Measurements from ENCODE around the gene SHC3. TPM values are rescaled to one million over a fixed set of nuclear protein-coding genes. Genes with fewer than 3 reads are reported as not detected.

SHC3 gene
- total RNA-seq, 1 donor from 2014 or later, result 49.3 TPM

DNA sequence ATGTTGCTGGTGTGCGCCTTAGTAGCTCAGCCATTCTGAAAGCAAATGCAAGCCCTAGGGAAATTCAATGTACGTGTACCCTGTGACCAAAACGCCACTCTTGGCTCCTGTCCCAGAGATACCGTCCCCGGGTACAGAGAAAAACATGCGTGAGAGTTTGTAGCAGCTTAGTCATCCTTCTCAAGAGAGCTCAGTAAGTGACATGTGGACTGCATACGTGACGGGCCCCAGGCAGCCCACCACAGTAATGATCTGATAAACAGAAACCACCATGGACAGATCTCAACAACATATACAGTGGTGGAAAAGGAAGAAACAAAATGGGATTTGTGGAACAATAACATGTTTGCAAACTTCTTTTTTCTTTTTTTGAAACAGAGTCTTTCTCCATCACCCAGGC lies 142.2 kb downstream of the SHC3 start:
- no peak for FAIRE-seq
- no peak for DNase-seq (ENCODE audit: low spot score in 2 of 2)

DNA sequence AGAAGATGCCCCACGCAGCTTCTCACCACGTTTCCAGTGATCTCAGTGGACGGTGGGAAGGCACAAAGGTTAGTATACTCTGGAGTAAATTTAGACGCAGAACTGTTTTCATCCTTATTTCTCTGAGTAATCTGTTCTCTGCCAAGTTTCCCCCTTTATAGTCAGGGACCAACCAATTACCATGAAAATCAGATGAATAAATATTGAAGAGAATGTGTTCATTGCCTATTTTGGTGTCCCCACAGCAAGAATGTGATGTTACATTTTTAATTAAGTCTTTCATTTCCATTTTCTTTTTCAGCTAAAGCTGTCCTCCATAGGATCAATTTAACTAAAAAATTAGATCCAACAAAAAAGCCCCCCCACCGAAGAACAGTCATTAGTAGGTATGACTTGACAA lies 146.0 kb downstream of the SHC3 start:
- no peak for FAIRE-seq
- DNase-seq (ENCODE audit: low spot score in 2 of 2), result no peak

DNA sequence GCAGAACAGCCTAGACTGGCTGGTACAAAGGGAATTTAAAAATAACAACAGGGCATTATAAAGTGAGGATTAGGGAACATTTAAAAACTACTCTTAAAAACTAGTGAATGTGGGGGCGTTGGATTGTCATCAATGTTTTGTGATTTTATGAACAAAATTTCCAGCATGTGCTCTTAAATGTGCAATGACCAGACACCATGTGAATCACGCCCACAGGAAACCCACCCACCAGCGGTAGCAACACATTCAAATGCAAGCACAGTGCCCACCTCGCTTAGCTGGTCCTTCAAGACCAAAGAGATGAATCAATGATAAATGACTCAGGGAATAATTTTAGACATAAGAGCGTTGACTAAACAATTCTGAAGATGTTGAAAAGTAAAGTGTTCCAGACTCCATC lies 146.4 kb downstream of the SHC3 start:
- no peak for DNase-seq (ENCODE audit: low spot score in 2 of 2)
- FAIRE-seq, result no peak

DNA sequence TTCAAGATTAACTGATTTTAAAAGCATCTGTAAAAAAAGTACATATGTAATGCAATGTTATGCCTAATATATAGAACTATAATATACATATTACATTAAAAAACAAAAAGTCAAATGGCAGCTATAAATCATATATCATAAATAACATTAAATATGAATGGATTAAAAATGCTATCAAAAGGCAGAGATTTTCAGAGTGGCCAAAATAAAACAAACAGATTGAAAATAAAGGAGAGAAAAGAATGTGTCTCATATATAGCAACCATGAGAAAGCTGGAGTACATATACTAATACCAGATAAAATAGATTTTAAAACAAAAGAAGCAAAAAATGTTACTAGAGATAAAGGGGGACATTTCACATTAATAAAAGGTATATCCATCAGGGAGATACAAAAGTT lies 148.8 kb downstream of the SHC3 start:
- FAIRE-seq (no peak), DNase-seq (ENCODE audit: low spot score in 2 of 2) (no peak)

DNA sequence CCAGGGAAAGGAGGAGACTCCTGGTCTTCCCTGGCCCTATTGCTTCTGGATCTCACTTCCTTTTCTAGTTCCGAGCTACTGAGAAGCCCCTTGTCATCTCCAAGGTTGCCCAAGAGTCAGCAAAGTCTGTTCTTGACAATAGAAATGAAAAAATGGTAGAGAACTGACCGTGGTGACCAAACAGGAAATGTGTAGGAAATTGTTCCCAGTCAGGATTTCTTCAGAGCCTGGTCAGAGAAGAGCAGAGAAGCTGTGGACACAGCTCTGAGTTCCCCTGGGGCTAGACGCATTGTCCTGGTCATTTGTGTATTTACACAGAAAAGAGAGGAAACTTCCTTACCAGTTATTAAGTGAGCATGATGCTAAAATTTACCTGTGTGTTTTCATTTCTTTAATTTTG lies 151.7 kb downstream of the SHC3 start:
- no peak for FAIRE-seq

DNA sequence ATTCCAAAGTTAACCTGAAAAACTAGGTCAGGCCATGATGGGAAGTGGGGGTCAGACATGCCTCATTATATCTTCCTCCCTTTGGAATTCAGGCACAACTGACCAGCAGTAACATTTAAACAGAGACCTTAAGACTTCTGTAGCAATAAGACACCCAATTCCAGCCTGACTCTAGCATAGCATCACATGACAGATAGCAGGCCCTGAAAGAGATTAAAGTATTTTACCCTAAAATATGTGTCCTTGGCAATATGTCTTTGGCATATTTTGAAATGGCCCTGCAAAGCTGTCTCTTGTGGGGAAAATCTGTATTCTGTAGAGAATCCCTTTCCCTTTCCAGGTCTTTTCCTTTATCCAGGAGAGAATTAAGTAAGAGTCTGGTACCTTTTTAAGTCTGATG lies 153.1 kb downstream of the SHC3 start:
- no peak for DNase-seq (ENCODE audit: low spot score in 2 of 2)
- no peak for FAIRE-seq

More for the DNA sequence above, 151.7 kb downstream of the SHC3 start:
- no peak for DNase-seq (ENCODE audit: low spot score in 2 of 2)

DNA sequence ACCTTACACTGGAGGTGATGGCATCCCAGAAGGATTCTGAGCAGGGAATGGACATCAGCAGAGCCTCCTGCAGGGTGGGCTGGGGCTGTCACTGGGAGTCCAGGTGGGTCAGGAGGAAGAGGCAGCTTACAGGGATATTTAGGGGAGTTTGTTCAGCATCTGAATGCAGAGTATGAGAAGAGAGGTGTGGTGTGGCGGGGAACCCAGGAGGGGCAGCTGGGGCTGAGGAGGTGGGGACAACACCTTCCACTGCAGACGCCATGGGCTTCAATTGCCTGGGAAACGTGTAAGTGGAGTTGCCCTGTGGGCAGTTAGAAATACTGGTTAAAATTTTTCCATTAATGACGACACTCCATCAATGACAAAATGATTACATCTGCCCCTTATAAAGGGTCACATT lies 153.9 kb downstream of the SHC3 start:
- no peak for DNase-seq (ENCODE audit: low spot score in 2 of 2)
- FAIRE-seq, result no peak

DNA sequence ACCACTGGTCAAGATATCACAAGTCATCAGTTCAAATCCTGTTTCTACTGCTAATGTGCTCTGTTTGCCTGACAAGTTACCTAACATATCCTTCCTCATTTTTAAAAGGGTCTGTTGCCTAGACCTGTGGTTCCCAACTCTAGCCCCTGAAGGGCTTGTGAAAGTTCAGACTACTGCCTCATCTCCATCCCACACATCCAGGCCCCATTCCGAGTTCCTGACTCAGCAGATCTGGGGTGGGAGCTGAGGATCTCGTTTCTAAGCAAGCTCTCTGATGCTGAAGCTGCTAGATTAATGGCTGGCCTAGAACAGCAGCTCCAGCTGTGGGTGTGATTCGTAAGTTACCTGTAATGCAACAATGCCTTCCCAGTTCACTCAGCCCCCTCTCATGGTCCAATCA lies 154.9 kb downstream of the SHC3 start:
- no peak for DNase-seq (ENCODE audit: low spot score in 2 of 2)
- FAIRE-seq, result no peak

DNA sequence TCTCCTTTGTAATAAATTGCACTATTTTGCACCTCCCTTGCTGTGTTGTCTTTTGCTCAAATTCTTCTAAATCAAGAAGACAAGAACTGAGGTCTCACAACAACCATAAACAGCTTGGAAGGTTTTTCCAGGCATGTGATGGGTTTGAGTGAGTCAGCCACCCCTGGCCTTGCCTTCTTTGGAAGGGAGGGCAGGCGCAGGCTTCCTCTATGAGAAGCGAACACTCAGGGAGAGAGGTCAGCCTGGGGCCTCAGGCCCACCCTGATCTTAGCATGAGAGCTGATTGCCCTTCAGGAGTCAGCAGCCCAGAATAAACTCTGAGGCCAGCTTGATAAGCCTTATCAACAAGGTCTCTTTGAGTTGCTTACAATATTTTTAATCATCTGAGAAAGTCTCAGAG lies 155.7 kb downstream of the SHC3 start:
- no peak for FAIRE-seq
- DNase-seq (ENCODE audit: low spot score in 2 of 2), result no peak

DNA sequence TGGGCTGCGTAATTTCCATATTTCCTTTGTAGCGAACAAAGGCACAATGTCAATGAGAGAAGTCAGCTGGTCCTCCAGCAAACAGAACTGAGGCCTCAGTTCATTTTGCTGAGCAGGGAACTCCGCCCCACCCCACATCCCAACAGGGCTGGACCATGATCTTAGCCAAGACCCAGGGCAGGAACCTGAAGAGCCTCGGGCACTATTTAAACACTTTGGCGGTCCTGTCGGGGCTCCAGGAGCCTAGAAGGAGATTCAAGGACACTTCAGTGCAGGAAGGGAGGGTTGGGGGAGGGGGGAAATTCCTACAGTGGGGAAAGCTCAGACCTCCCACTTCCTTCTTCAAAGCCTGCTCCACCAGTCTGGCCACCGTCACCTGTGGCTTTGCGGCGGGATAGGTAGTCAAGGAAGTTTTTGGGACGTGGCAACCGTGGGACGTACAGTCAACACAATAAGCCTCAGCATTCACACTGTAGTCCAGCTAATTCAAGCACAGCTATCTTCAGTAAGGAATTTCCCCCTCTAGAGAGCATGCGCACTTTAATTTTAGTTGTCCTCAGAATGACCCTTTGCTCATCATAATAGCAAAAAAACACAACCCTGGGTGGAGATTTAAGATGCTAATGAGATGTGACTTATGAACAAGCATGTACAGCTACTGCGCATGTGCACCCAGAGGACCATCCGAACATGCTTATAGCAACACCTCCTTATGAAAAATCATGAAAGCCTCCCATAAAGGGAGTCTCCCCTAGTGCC lies 156.4 kb downstream of the SHC3 start:
- no peak for DNase-seq (ENCODE audit: low spot score in 2 of 2)
- no peak for FAIRE-seq

DNA sequence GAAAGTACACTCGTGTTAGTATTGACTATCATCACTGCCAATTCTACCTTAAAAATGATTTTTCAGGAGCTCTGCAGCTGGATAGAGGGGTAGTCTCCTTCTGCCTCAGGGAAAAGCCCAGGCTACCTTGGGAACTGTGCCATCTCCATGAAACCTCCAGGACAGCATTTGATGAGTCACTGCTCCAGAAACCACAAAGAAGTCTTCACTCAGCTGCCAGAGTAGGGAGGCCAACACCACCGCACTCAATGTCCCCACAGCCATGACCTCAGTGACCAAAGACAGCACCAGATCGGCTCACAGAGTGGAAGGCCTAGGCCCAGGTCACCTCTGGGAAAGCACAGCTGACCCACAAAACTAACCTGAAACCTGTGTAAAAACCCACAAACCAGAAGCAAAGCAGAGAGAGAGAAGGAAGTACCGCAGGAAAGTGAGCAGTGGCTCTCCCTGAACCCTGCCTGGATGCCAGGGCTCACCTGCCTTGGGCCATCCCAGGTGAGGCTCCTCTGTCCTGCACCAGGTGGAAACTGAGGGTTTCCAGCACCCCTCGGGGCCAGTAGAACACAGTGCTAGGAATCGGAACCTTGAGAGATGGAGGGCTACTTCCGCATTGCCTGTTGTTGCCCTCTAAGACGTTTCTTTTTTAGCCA lies 157.3 kb downstream of the SHC3 start:
- FAIRE-seq (no peak), DNase-seq (ENCODE audit: low spot score in 2 of 2) (no peak)

DNA sequence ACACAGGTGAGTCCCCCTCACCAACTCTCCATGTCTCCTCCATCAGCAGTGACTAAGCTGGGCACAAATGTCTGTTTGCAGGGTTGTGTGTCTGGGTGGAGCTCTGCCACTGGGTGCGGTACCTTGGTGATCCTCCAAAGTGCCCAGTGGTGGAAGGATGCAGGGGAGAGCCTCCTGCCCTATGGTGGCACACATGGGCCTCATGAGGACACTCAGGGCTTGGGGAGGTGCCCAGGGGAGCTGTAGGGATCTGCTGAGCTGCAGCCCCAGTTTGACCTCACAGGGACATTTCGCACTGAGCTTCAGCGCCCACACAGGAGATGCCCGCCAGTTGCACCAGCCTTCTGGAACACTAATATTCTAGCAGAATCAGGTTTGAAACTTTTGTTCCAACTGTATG lies 157.9 kb downstream of the SHC3 start:
- FAIRE-seq, result no peak
- no peak for DNase-seq (ENCODE audit: low spot score in 2 of 2)

DNA sequence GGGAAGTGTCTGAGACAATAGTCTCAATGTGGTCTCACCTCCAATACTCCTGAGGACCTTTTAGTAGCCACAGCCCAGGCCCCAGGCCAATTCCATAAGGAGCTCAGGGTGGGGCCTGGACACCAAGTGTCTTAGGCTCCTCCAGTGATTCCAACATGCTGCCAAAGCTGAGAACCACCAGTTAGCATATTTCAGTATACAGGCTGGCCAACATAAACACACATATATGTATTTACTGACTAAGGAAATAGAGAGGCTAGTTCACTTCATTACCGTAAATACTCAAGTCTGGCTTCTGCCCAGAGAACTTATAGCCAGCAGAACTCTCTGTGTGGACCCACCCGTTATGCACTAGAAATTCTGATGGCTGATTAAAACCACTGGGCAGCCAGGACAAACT lies 163.3 kb downstream of the SHC3 start:
- FAIRE-seq (no peak), DNase-seq (ENCODE audit: low spot score in 2 of 2) (no peak)

DNA sequence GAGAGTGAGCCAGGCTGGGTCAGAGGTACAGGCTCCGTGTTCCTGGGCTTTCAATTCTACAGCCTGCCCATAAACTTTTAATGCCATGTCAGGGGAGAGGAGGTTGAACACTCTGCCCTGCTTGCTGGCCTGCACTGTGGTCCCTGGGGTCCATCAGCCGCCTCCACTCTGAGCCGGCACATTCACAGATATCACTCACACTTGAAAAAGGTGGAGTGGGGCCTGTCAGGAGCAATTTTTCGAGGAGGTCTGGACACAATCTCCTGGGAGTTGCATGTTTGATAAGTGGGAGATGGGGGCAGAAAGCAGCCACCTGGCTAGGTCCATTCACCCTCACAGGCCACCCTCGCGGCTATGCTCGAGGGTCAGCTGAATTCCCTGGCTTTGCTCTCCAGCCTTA lies 164.5 kb downstream of the SHC3 start:
- FAIRE-seq (no peak), DNase-seq (ENCODE audit: low spot score in 2 of 2) (no peak)

DNA sequence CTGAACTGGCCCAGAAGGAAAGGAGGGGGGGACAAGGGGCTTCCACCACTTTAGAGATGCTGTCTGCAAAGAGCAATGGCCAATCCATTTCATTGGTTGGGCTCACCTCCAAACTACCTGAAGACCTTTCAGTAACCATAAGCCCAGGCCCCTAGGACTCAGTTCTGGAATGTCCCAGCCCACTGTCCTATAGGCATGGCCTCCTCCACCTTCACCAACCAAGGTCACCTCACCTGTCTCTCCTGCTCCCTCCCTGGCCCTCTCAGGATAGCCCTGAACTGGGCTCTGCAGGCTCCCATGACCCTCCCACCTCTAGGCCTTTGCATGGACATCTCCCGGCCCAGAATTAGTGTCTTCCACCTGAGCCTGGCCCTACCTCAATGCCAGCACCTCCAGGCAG lies 165.0 kb downstream of the SHC3 start:
- DNase-seq (ENCODE audit: low spot score in 2 of 2), result no peak
- FAIRE-seq, result no peak

DNA sequence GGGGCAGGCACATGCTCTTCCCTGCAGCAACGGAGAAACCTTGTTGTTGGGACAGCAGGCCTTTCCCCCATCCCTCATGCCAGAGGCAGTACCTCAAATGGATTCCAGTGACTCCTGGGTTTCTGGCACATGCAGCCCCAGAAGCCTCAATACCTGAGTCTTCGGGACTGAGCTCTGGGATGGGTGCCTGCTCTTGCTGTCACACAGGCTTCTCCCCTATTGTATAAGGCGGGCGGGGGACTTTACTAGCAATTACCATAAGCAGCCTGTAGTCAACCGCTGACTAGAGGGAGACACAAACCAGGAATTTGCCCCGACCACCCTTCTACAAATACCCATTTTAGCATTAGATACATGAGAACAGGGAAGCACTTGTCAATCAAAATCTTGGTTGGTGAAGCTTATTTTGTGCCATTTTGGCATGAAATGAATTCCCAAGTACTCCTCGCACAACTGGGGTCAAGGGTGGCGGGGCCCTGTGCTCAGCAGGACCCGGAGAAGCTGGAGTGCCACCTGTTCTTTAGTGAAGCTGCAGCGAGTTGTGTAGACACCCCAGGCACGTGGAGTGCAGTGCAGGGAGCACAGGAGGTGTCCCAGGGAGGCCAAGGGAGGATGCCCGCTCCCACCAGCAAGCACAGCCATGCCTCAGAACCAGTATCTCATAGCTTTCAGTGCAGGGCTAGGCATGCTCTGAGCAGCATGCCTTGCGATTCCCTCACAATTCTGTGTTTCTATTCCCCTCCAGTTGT lies 166.2 kb downstream of the SHC3 start:
- FAIRE-seq (no peak), DNase-seq (ENCODE audit: low spot score in 2 of 2) (no peak)

DNA sequence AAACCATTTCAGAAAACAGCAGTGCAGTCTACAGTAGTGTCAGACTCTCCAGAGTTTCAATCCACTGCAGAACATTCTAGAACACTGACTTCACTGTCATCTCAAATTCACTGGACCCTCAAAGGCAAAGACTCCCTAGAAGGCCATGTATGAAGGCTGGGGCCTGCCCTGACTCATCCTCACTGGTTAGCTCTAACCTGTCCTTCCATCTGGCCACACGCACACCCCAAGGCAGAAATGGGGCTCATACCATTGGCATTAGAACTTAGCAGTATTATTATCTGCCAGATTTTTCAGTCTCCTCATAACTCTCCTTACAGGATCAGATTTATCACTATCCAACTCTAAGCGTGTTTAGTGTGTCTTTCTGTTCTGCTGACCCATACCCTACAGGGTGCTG lies 166.9 kb downstream of the SHC3 start:
- FAIRE-seq, result no peak

DNA sequence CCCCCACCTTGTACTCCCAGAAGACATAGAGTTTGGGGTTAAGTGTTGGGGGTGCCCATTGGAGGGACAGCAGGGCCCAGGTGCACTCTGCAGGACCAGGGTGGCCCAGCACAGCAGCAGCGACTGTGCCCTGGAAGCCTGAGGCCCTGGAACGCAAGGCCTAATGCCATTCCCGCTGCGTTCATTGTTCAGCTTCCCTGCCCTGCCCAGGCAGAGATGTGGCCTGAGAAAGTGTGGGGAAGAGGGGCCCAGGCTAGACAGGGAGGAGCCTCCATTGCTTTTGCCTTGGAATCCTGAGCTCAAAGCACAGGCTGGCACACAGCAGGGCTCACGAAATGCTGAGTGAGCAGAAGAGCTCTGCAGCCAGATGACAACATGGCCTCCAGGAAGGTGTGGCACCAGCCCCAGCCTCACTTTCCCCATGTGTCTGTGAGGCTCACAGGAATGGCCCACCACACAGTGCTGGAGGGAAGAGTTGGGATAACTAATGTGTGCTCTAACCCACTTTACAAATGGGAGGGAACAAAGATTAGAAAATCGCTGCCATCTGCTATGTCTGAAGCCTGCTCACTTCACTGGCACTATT lies 168.0 kb downstream of the SHC3 start:
- no peak for DNase-seq (ENCODE audit: low spot score in 2 of 2)
- no peak for FAIRE-seq

More for the DNA sequence above, 166.9 kb downstream of the SHC3 start:
- DNase-seq (ENCODE audit: low spot score in 2 of 2), result no peak

DNA sequence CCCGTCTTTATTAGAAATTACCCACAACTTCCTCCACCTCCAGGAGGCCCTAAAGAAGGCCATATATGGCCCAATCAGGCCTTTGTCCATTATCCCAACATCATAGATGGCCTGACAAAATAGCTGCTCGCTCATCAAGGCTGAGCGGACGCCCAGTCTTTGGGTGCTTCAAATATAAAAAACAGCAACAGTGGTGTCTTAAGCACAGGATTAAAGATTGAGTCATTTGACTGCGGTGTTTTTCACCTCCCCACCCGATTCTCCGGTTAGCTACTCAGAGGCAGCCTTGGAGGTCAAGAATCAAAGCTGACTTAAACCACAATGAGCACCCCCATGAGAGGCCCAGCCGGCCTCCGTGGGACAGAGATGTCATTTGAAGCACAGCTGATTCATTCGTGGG lies 168.6 kb downstream of the SHC3 start:
- no peak for DNase-seq (ENCODE audit: low spot score in 2 of 2)
- no peak for FAIRE-seq

DNA sequence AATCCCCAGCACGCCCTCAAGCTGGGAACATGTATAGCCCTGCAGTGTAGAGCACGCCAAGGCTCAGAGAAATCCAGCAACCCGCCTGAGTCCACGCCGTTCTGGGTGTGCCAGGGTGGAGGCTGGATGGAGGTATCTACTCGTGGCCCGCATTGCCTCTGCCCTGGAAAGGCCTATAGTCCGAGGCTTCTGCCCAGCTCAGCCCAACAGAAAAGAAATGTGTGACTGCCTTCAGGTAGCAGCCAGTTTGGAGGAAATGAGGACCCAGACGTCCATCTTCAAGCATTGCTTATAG lies 169.1 kb downstream of the SHC3 start:
- no peak for FAIRE-seq
- no peak for DNase-seq (ENCODE audit: low spot score in 2 of 2)

DNA sequence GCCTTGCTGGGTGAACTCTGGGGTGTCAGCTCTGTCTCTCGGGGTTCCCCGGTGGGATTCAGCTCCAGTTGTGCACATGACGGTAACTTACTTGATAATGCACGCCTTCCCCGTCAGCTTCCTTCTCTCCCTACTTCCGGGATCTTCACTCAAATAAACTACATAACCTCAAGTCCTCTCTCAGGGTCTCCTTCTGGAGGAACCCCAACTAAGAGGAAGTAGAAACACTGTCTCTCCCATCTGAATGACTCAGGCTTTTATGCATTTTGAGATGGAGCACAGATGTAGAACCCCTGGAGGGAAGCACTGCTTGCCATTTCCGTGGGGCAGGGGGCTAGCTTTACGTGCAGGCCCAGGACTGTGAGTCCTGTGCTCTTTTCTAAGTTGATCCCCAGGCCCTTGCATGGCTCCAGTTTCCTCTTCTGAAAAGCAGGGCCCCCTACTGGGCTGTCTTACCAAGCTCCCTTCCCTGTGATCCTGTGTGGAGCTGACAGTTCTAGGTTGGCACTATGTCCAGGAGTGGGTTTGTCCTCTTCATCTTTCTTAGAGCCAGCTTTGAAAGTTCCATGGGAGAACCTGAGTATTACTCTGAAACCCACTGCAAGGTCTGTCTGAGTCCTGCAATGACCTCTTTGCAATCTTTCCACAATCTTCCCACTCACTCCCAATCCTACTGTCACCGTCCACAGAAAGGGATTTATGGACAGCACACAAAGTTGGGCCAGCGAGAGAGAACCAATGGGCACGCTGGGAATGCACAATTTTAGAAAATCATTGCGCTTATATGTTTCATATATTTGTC lies 169.7 kb downstream of the SHC3 start:
- FAIRE-seq (no peak), DNase-seq (ENCODE audit: low spot score in 2 of 2) (no peak)
